A549 (cell line): Measurements from ENCODE around the gene ATP5F1E. TPM values are rescaled to one million over a fixed set of nuclear protein-coding genes. Genes with fewer than 3 reads are reported as not detected.

Experiments used
- ATAC-seq, 2 experiments: fragments of 200-7000 bp in 1 of 2; fragments of >200 bp in 1 of 2; cut with Nextera tagmentation in 1 of 2; cut with Tn5 transposase in 1 of 2; 3 replicates each; pipeline versions ENCODE4 v1.8.0 to v1.9.1; 2018 to 2020; ENCODE audit warnings: mild to moderate bottlenecking in 1 of 2, moderate library complexity in 1 of 2
- CTCF ChIA-PET: fragments of 300-600 bp; sonication (Branson Sonifier 250); formaldehyde crosslinking; extraction: SDS; loops from one replicate; lab custom pipeline; 2021; ENCODE audit warnings: antibody characterized with exemption, inconsistent platforms; lab: Yijun Ruan, JAX
- POLR2A ChIA-PET: fragments of 350-600 bp; formaldehyde crosslinking; extraction: SDS; loops from one replicate; lab custom pipeline; 2021; ENCODE audit warnings: antibody characterized with exemption, inconsistent platforms; lab: Yijun Ruan, JAX
- DNase-seq, 2 experiments: peaks; one replicate each; pipeline versions ENCODE4 v3.0.0 to v3.0.0-alpha.2; 2011 to 2016; ENCODE audit warnings: low read depth in 1 of 2, low spot score in 1 of 2
- FAIRE-seq: peaks from 2 replicates; lab custom pipeline; 2011; peaks lifted over from hg19 to GRCh38; lab: Jason Lieb, UNC
- H3K27ac ChIP-seq, 2 experiments: fragments of >200 bp; sonication (Bioruptor Twin); formaldehyde crosslinking; 3 replicates each; pipeline ENCODE4 v1.5.1; 2016 to 2017
- H3K4me1 ChIP-seq: fragments of >200 bp; sonication (Bioruptor Twin); formaldehyde crosslinking; 3 replicates; pipeline ENCODE4 v1.6.1; 2016
- H3K4me2 ChIP-seq: fragments of >200 bp; sonication (Bioruptor Twin); formaldehyde crosslinking; 3 replicates; pipeline ENCODE4 v1.6.1; 2016
- H3K4me3 ChIP-seq: fragments of >200 bp; sonication (Bioruptor Twin); formaldehyde crosslinking; 3 replicates; pipeline ENCODE4 v1.5.1; 2016
- H3K9me3 ChIP-seq: fragments of >200 bp; sonication (Bioruptor Twin); formaldehyde crosslinking; 3 replicates; pipeline ENCODE4 v1.6.1; 2016
- BHLHE40 ChIP-seq: IDR thresholded peaks from 2 replicates; pipeline ENCODE4 v1.6.1; 2012; ENCODE audit warnings: low read depth, low read length, inconsistent platforms
- CBX8 ChIP-seq: fragments of 200-600 bp; sonication (generic); IDR thresholded peaks from 2 replicates; pipeline ENCODE4 v1.6.1; 2016
- ESRRA ChIP-seq: fragments of 150-350 bp; IDR thresholded peaks from 2 replicates; pipeline ENCODE4 v1.6.1; 2014; ENCODE audit warnings: mild to moderate bottlenecking, low read length, borderline replicate concordance
- HOXB13 ChIP-seq: fragments of 250-450 bp; sonication (Bioruptor Pico); IDR thresholded peaks from 2 replicates; pipeline ENCODE4 v1.5.0; 2020; ENCODE audit warnings: low read depth, mild to moderate bottlenecking, moderate library complexity
- NFE2L2 ChIP-seq: fragments of 150-350 bp; conservative IDR thresholded peaks from 2 replicates; pipeline ENCODE4 v1.6.1; 2014; ENCODE audit warnings: low read length
- RAD21 ChIP-seq, 2 experiments: fragments of >200 bp in 1 of 2; sonication (Bioruptor Twin) in 1 of 2; formaldehyde crosslinking in 1 of 2; IDR thresholded peaks in 1 of 2; conservative IDR thresholded peaks in 1 of 2; 2 replicates in 1 of 2; 3 replicates in 1 of 2; pipeline ENCODE4 v1.6.1; 2012 to 2018; ENCODE audit warnings: inconsistent platforms in 1 of 2
- RNF2 ChIP-seq: fragments of 200-600 bp; sonication (generic); IDR thresholded peaks from 2 replicates; pipeline ENCODE4 v1.6.1; 2016; ENCODE audit warnings: low read depth, mild to moderate bottlenecking, antibody characterized with exemption, moderate library complexity, borderline replicate concordance
- SMC3 ChIP-seq: fragments of >200 bp; sonication (Bioruptor Twin); formaldehyde crosslinking; IDR thresholded peaks from 3 replicates; pipeline ENCODE4 v1.6.1; 2018; ENCODE audit warnings: inconsistent platforms
- TFCP2L1 ChIP-seq: fragments of 250-450 bp; sonication (Bioruptor Pico); IDR thresholded peaks from 2 replicates; pipeline ENCODE4 v1.5.0; 2021; ENCODE audit warnings: mild to moderate bottlenecking
- ZNF302 ChIP-seq: fragments of 250-450 bp; sonication (Bioruptor Pico); IDR thresholded peaks from 2 replicates; pipeline ENCODE4 v1.9.0; 2021; ENCODE audit warnings: inconsistent platforms, mild to moderate bottlenecking, moderate library complexity
- WGBS: methylation state at CpG from one replicate; pipeline ENCODE4 v1.1.6; 2017; ENCODE audit errors: missing lambda C conversion rate; 5-methylcytosine and 5-hydroxymethylcytosine counted together
- polyA plus RNA-seq, 4 experiments: library from polyadenylated mRNA; depleted of rRNA in 3 of 4; stranded (reverse); fragments of >200 nt; fragmentation: RNase III in 1 of 4; extraction: RNeasy Plus Mini Kit Qiagen cat#74134 plus additional on column Dnase treatment in 1 of 4; gene quantifications; 2 replicates in 3 of 4; 3 replicates in 1 of 4; pipeline ENCODE4 v1.2.3, GENCODE V29; 2011 to 2017
- TF ChIP-seq, protein P1 (sequence below): fragments of >200 bp; sonication (Bioruptor Twin); formaldehyde crosslinking; IDR thresholded peaks from 3 replicates; pipeline ENCODE4 v1.6.1; 2016
- TF ChIP-seq, protein P2 (sequence below): fragments of >200 bp; sonication (Bioruptor Twin); formaldehyde crosslinking; IDR thresholded peaks from 3 replicates; pipeline ENCODE4 v1.5.1; 2016
- TF ChIP-seq, protein P3 (sequence below): fragments of 250-450 bp; sonication (Bioruptor Pico); IDR thresholded peaks from 2 replicates; pipeline ENCODE4 v1.5.0; 2020; ENCODE audit warnings: low read depth, mild to moderate bottlenecking, moderate library complexity
- TF ChIP-seq, protein P4 (sequence below): fragments of 200-600 bp; sonication (generic); IDR thresholded peaks from 2 replicates; pipeline ENCODE4 v1.6.1; 2016; ENCODE audit warnings: antibody characterized with exemption, mild to moderate bottlenecking, moderate library complexity

Gene ATP5F1E
- polyA plus RNA-seq, 2 of the 4 experiments (the other 2 are of a cell fraction), result 84.9 to 108 TPM

DNA sequence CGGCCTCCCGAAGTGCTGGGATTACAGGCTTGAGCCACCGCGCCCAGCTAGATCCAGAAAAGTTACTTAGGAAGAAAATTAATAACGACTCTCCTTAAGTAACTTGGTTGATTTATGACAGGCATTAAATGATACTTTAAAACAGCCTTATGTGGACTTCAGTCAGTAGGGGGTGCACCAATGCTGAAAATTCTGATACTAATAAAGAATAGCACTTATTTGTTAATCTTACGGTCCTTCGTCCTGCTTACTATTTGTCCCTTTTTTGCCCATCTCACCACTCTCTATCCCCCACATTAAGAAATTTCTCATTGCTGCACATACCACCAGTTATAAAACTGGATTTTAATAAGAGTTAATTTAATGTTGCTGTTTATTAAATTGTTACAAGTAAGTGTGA, 23.2 kb upstream of the ATP5F1E start:
- no peak overlapping the region for H3K4me2 ChIP-seq
- TF ChIP-seq, protein P1, sequence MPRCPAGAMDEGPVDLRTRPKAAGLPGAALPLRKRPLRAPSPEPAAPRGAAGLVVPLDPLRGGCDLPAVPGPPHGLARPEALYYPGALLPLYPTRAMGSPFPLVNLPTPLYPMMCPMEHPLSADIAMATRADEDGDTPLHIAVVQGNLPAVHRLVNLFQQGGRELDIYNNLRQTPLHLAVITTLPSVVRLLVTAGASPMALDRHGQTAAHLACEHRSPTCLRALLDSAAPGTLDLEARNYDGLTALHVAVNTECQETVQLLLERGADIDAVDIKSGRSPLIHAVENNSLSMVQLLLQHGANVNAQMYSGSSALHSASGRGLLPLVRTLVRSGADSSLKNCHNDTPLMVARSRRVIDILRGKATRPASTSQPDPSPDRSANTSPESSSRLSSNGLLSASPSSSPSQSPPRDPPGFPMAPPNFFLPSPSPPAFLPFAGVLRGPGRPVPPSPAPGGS, result no peak
- TF ChIP-seq RAD21 (conservative IDR thresholded peaks at IDR 0.05 in 1 of 2, IDR thresholded peaks at IDR 0.05 in 1 of 2) (peak; percentile 51 to 52; a peak in 3 of 5 replicates), SMC3 (peak; percentile 53)
- TF ChIP-seq, protein P2, sequence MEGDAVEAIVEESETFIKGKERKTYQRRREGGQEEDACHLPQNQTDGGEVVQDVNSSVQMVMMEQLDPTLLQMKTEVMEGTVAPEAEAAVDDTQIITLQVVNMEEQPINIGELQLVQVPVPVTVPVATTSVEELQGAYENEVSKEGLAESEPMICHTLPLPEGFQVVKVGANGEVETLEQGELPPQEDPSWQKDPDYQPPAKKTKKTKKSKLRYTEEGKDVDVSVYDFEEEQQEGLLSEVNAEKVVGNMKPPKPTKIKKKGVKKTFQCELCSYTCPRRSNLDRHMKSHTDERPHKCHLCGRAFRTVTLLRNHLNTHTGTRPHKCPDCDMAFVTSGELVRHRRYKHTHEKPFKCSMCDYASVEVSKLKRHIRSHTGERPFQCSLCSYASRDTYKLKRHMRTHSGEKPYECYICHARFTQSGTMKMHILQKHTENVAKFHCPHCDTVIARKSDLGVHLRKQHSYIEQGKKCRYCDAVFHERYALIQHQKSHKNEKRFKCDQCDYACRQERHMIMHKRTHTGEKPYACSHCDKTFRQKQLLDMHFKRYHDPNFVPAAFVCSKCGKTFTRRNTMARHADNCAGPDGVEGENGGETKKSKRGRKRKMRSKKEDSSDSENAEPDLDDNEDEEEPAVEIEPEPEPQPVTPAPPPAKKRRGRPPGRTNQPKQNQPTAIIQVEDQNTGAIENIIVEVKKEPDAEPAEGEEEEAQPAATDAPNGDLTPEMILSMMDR, result peak; percentile 49; the same call in 2 of the 3 replicates
- TF ChIP-seq, all 56 proteins: peak for 3
- DNase-seq (peak in 1 of 2 experiments; percentile 30), ATAC-seq (peak in 1 of 2 experiments; percentile 43; a peak in 1 of 6 replicates), FAIRE-seq (no peak)
- Histone ChIP-seq H3K4me1 (no peaks in the 10 kb centered on the region), H3K4me3 (no peak overlapping the region), H3K27ac (no peak overlapping the region), H3K9me3 (no peaks in the 10 kb centered on the region)
- ChIA-PET CTCF (interaction anchor here (0.6 to 1.6 kb wide), 5 partner anchors 14 to 441 kb away, joined by 3 to 9 read pairs (median 3); no protein-coding TSS in a partner anchor), POLR2A (no interaction called here)
- WGBS, result 54% methylated on average over 7 of the region's 7 CpGs

DNA sequence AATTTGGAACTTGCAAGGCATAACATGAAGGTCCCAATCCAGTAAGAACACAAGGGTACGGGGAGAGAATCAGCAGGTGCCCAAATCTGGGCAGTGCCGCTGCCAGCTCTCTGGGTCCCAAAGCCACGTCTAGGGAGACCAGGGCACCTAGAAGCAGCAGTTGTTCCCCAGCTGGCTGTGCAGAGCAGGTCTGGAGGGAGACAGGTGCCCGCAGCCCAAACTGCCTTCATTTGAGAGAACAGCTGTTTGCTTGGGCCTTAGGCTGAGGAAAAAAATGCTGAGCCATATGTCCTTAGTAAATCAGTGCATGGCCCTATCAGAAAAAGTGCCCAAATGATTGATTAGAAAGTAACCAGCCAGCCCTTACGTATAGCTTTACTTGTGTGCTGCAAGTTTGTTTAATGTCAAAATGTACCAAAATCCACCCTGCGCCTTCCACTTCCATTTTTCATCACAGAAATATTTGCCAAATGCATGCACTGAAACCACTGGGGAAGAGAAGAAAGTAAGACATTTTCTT, 19.6 kb upstream of the ATP5F1E start:
- no peak overlapping the region for H3K4me2 ChIP-seq
- no peak overlapping the region for H3K4me3 ChIP-seq
- no peak for ATAC-seq
- peaks cover 16% of the 10 kb centered on the region for H3K4me1 ChIP-seq
- no peak for FAIRE-seq
- TF ChIP-seq RNF2 (no peak), ESRRA (no peak), BHLHE40 (no peak), ZNF302 (CRISPR knock-in tag) (no peak), HOXB13 (no peak), NFE2L2 (no peak), CBX8 (no peak), TFCP2L1 (CRISPR knock-in tag) (no peak)
- TF ChIP-seq, protein P2, result no peak
- TF ChIP-seq, protein P3, sequence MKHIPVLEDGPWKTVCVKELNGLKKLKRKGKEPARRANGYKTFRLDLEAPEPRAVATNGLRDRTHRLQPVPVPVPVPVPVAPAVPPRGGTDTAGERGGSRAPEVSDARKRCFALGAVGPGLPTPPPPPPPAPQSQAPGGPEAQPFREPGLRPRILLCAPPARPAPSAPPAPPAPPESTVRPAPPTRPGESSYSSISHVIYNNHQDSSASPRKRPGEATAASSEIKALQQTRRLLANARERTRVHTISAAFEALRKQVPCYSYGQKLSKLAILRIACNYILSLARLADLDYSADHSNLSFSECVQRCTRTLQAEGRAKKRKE (CRISPR knock-in tag), result no peak
- TF ChIP-seq, protein P4, sequence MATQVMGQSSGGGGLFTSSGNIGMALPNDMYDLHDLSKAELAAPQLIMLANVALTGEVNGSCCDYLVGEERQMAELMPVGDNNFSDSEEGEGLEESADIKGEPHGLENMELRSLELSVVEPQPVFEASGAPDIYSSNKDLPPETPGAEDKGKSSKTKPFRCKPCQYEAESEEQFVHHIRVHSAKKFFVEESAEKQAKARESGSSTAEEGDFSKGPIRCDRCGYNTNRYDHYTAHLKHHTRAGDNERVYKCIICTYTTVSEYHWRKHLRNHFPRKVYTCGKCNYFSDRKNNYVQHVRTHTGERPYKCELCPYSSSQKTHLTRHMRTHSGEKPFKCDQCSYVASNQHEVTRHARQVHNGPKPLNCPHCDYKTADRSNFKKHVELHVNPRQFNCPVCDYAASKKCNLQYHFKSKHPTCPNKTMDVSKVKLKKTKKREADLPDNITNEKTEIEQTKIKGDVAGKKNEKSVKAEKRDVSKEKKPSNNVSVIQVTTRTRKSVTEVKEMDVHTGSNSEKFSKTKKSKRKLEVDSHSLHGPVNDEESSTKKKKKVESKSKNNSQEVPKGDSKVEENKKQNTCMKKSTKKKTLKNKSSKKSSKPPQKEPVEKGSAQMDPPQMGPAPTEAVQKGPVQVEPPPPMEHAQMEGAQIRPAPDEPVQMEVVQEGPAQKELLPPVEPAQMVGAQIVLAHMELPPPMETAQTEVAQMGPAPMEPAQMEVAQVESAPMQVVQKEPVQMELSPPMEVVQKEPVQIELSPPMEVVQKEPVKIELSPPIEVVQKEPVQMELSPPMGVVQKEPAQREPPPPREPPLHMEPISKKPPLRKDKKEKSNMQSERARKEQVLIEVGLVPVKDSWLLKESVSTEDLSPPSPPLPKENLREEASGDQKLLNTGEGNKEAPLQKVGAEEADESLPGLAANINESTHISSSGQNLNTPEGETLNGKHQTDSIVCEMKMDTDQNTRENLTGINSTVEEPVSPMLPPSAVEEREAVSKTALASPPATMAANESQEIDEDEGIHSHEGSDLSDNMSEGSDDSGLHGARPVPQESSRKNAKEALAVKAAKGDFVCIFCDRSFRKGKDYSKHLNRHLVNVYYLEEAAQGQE, result no peak
- CTCF ChIA-PET, result interaction anchor here (0.6 to 1.7 kb wide), 3 partner anchors 34 to 404 kb away, joined by 3 to 6 read pairs (median 3); no protein-coding TSS in a partner anchor
- 71% methylated on average over 6 of the region's 6 CpGs for WGBS
- POLR2A ChIA-PET, result no interaction called here
- H3K27ac ChIP-seq, result no peak overlapping the region
- DNase-seq, result no peak
- no peaks in the 10 kb centered on the region for H3K9me3 ChIP-seq
